Testis (tissue), 3 donors: ENCODE results near the gene HIRA. TPM values are rescaled to one million over a fixed set of nuclear protein-coding genes. Genes with fewer than 3 reads are reported as not detected.

Source experiments
- DNase-seq: peaks from one replicate; pipeline ENCODE4 v3.0.0-alpha.2; 2019
- H3K27ac ChIP-seq, 2 donors: fragments of 200-600 bp; sonication (generic); one replicate each; pipeline ENCODE4 v1.5.1; 2019
- H3K27me3 ChIP-seq: fragments of 200-600 bp; sonication (generic); one replicate; pipeline ENCODE4 v1.5.1; 2019
- H3K36me3 ChIP-seq: fragments of 200-600 bp; sonication (generic); one replicate; pipeline ENCODE4 v1.5.1; 2017; ENCODE audit warnings: low read depth; ENCODE audit errors: missing control alignments
- H3K4me1 ChIP-seq: fragments of 200-600 bp; sonication (generic); one replicate; pipeline ENCODE4 v1.5.1; 2019
- H3K4me3 ChIP-seq, 2 donors: fragments of 200-600 bp; sonication (generic); one replicate each; pipeline ENCODE4 v1.5.1; 2017 to 2019
- H3K9me3 ChIP-seq: fragments of 200-600 bp; sonication (generic); one replicate; pipeline ENCODE4 v1.5.1; 2017
- POLR2A ChIP-seq: fragments of 450-650 bp; IDR thresholded peaks from one replicate; pipeline ENCODE4 v1.6.1; 2017; ENCODE audit warnings: antibody characterized with exemption, mild to moderate bottlenecking, moderate library complexity
- WGBS, 2 donors: methylation state at CpG; one replicate each; pipeline ENCODE4 v1.1.5; 2018; 5-methylcytosine and 5-hydroxymethylcytosine counted together
- intact Hi-C: fragments of 100-400 bp; cut with DNase I; formaldehyde crosslinking; loops from one replicate; pipeline ENCODE4 v1.15.1; 2023; ENCODE audit warnings: low total_unique reads
- polyA plus RNA-seq: library from polyadenylated mRNA; stranded (reverse); fragments of 350-450 nt; fragmentation: Illumina TruSeq; extraction: RNeasy Lipid Tissue Mini Kit (QIAGEN cat#74804); gene quantifications from one replicate; pipeline ENCODE4 v1.2.3, GENCODE V29; 2014; ENCODE audit warnings: low read depth, low replicate concordance; ENCODE audit not compliant: insufficient read depth
- total RNA-seq, 2 donors: library from RNA; depleted of rRNA; stranded (reverse); fragments of >200 nt; gene quantifications; one replicate each; pipeline ENCODE4 v1.2.3, GENCODE V29; 2016
- TF ChIP-seq, protein P1 (sequence below), 3 experiments: fragments of 450-650 bp in 2 of 3; fragments of 200-600 bp in 1 of 3; sonication (generic) in 1 of 3; IDR thresholded peaks; one replicate each; pipeline ENCODE4 v1.5.1; 2016 to 2019; ENCODE audit warnings: antibody characterized with exemption in 3 of 3, mild to moderate bottlenecking in 2 of 3, moderate library complexity in 1 of 3

HIRA gene
- total and polyA plus RNA-seq, 3 donors from 2014 or later: 17.7 to 25.7 (median 21.8) TPM

GRCh38 chr22:19473578-19473977 is 42.0 kb upstream of the HIRA start:
- Histone ChIP-seq H3K27me3 (no peaks in the 10 kb centered on the region), H3K27ac (no peak overlapping the region), H3K36me3 (no peaks in the 10 kb centered on the region), H3K9me3 (no peaks in the 10 kb centered on the region), H3K4me1 (peaks cover 29% of the 10 kb centered on the region), H3K4me3 (no peak overlapping the region)
- TF ChIP-seq, protein P1, sequence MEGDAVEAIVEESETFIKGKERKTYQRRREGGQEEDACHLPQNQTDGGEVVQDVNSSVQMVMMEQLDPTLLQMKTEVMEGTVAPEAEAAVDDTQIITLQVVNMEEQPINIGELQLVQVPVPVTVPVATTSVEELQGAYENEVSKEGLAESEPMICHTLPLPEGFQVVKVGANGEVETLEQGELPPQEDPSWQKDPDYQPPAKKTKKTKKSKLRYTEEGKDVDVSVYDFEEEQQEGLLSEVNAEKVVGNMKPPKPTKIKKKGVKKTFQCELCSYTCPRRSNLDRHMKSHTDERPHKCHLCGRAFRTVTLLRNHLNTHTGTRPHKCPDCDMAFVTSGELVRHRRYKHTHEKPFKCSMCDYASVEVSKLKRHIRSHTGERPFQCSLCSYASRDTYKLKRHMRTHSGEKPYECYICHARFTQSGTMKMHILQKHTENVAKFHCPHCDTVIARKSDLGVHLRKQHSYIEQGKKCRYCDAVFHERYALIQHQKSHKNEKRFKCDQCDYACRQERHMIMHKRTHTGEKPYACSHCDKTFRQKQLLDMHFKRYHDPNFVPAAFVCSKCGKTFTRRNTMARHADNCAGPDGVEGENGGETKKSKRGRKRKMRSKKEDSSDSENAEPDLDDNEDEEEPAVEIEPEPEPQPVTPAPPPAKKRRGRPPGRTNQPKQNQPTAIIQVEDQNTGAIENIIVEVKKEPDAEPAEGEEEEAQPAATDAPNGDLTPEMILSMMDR (IDR thresholded peaks at IDR 0.05): no peak
- TF ChIP-seq POLR2A: no peak
- intact Hi-C loops: no loop called here
- WGBS, 2 donors: 68 to 69% methylated on average over 3 of the region's 3 CpGs
- DNase-seq: no peak

DNA sequence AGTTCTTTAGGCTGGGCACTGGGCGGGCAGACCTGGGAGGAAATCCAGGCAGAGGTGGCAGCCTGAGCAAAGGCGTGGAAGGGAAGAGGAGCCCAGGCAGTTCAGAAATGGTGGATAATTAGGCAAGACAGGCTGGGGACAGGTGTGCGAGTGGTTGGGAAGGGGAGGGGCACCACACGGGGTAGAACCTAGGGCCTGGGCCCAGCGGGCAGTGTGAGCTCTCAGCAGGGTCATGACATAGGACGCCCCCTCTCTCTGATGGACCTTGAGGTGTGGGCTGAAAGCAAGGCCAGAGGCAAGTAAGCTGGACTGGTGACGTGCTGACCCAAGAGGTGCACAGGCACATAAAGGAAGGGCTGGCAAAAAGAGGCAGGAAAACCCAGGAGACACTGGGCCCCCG is 40.7 kb upstream of the HIRA start:
- H3K9me3 ChIP-seq: no peaks in the 10 kb centered on the region
- TF ChIP-seq, protein P1 (IDR thresholded peaks at IDR 0.05): no peak
- no peak for TF ChIP-seq POLR2A
- DNase-seq: no peak
- no peaks in the 10 kb centered on the region for H3K36me3 ChIP-seq
- 92 to 95% methylated on average over 8 of the region's 8 CpGs for WGBS, 2 donors
- H3K27ac ChIP-seq: no peak overlapping the region
- peaks cover 19% of the 10 kb centered on the region for H3K4me1 ChIP-seq
- no peaks in the 10 kb centered on the region for H3K27me3 ChIP-seq
- no peak overlapping the region for H3K4me3 ChIP-seq
- intact Hi-C loops: no loop called here

DNA sequence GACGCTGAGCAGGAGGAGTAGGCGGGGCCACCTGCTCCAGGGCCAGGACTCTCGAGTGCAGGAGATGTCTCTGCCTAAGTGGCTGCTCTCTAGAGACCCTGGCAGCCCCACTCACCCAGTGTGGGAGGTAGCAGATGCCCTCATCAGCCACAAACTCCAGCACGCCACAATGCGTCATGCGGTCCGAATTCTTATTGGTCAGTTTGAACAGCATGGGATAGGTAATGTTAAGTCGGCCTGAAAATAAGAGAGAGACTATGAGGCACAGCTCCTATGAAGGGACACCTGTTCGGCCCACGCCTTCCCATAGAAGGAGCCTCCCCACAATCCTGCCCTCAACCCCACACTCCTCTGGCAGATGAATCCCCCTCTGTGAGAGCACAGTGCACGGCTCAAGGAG is 40.0 kb upstream of the HIRA start:
- Histone ChIP-seq H3K4me3 (no peak overlapping the region), H3K27ac (no peak overlapping the region), H3K9me3 (no peaks in the 10 kb centered on the region), H3K27me3 (no peaks in the 10 kb centered on the region), H3K4me1 (peaks cover 15% of the 10 kb centered on the region), H3K36me3 (no peaks in the 10 kb centered on the region)
- TF ChIP-seq POLR2A: no peak
- TF ChIP-seq, protein P1 (IDR thresholded peaks at IDR 0.05): no peak
- WGBS, 2 donors: 91 to 94% methylated on average over 10 to 11 of the region's 11 CpGs
- intact Hi-C loops: no loop called here
- no peak for DNase-seq

DNA sequence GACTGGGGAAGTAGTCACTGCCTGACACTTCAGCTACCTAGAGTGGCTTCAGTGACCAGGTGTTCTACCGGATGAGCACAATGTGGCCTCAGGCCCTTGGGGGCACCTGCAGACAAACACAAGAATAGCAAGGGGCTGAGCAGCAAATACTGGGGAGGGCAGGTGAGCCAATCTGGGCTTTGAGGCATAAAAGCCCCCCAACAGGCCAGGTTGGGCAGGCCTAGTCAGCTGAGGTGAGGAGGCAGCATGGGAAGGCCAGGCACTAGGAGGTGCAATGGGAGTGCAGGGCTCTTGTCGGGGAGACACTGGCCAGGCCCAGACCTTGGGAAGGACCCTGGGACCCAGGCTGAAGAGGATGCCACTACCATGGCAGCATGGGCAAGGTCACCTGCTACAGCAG is 38.5 kb upstream of the HIRA start:
- no peaks in the 10 kb centered on the region for H3K9me3 ChIP-seq
- intact Hi-C loops: no loop called here
- H3K4me3 ChIP-seq: no peak overlapping the region
- WGBS, 2 donors: 96 to 100% methylated on average over 2 of the region's 2 CpGs
- H3K27me3 ChIP-seq: no peaks in the 10 kb centered on the region
- no peaks in the 10 kb centered on the region for H3K36me3 ChIP-seq
- DNase-seq: no peak
- TF ChIP-seq, protein P1 (IDR thresholded peaks at IDR 0.05): no peak
- no peak for TF ChIP-seq POLR2A
- peaks cover 4% of the 10 kb centered on the region for H3K4me1 ChIP-seq
- no peak overlapping the region for H3K27ac ChIP-seq

DNA sequence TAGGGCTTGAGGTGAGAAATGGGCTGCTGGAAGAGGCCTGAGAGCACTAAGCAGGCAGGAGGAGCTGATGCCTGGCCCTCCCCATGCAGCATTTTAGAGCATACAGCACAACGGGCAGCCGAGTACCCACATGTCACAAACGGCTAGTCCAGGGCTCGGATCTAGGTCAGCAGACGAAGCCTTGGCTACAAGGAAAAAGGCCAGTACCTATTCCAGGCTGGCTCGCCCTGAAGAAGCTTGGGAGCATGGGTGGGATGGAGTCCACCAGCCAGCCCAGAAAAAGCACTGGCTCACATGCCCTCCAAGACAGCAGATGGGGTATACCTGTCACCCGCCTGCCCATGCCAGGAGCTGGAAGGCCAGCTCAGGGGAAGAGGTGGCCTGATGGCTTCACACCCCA is 37.9 kb upstream of the HIRA start:
- Histone ChIP-seq H3K36me3 (no peaks in the 10 kb centered on the region), H3K27ac (no peak overlapping the region), H3K9me3 (no peaks in the 10 kb centered on the region), H3K4me1 (no peaks in the 10 kb centered on the region), H3K4me3 (no peak overlapping the region), H3K27me3 (no peaks in the 10 kb centered on the region)
- DNase-seq: no peak
- 90 to 93% methylated on average over 6 to 7 of the region's 7 CpGs for WGBS, 2 donors
- intact Hi-C loops: no loop called here
- TF ChIP-seq POLR2A: no peak
- TF ChIP-seq, protein P1 (IDR thresholded peaks at IDR 0.05): no peak
